Ishikawa (cell line): ENCODE measurements around the gene ST6GALNAC3.

Experiments used
- CEBPB ChIP-seq: IDR thresholded peaks from 2 replicates; pipeline ENCODE4 v1.6.1; 2012
- CREB1 ChIP-seq: IDR thresholded peaks from 2 replicates; pipeline ENCODE4 v1.6.1; 2012; ENCODE audit warnings: low read depth
- EGR1 ChIP-seq: IDR thresholded peaks from 2 replicates; pipeline ENCODE4 v1.6.1; 2012
- EP300 ChIP-seq: IDR thresholded peaks from 2 replicates; pipeline ENCODE4 v1.6.1; 2012; ENCODE audit warnings: borderline replicate concordance
- FOXM1 ChIP-seq: IDR thresholded peaks from 2 replicates; pipeline ENCODE4 v1.6.1; 2012; ENCODE audit warnings: low read depth, borderline replicate concordance
- NFIC ChIP-seq: IDR thresholded peaks from 2 replicates; pipeline ENCODE4 v1.6.1; 2012
- RAD21 ChIP-seq: IDR thresholded peaks from 2 replicates; pipeline ENCODE4 v1.6.1; 2012; ENCODE audit warnings: low read depth
- REST ChIP-seq: IDR thresholded peaks from 2 replicates; pipeline ENCODE4 v1.6.1; 2012; ENCODE audit warnings: low read depth, mild to moderate bottlenecking
- TAF1 ChIP-seq: IDR thresholded peaks from 2 replicates; pipeline ENCODE4 v1.6.1; 2012; ENCODE audit warnings: low read depth, mild to moderate bottlenecking
- TCF12 ChIP-seq: IDR thresholded peaks from 2 replicates; pipeline ENCODE4 v1.6.1; 2012; ENCODE audit warnings: low read depth
- TEAD4 ChIP-seq: IDR thresholded peaks from 2 replicates; pipeline ENCODE4 v1.6.1; 2012
- YY1 ChIP-seq: IDR thresholded peaks from 2 replicates; pipeline ENCODE4 v1.6.1; 2012; ENCODE audit warnings: low read depth
- ZBTB7A ChIP-seq: IDR thresholded peaks from 2 replicates; pipeline ENCODE4 v1.6.1; 2012; ENCODE audit warnings: low read depth
- TF ChIP-seq, protein P1 (sequence below): IDR thresholded peaks from 2 replicates; pipeline ENCODE4 v1.6.1; 2012
- TF ChIP-seq, protein P2 (sequence below): IDR thresholded peaks from 2 replicates; pipeline ENCODE4 v1.6.1; 2012

The ST6GALNAC3 gene

DNA sequence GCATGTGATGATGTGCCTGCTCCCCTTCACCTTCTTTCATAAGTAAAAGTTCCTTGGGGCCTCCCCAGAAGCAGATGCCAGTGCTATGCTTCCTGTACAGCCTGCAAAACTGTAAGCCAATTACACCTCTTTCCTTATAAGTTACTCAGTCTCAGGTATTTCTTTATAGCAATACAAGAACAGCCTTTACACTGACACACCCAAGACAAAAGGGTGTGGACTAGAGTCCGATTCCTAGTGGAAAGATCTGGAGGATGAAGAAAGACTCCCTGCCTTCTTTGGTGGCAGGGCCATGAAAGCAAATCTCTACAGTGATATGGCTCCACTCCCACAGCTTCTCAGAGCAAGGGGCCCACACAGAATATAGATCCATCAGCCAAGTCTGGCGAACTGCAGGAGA lies 583.1 kb downstream of the ST6GALNAC3 start:
- TF ChIP-seq EP300: no peak
- TF ChIP-seq TCF12: no peak
- no peak for TF ChIP-seq CREB1
- no peak for TF ChIP-seq ZBTB7A
- TF ChIP-seq RAD21: no peak
- TF ChIP-seq NFIC: no peak
- no peak for TF ChIP-seq YY1
- no peak for TF ChIP-seq FOXM1
- no peak for TF ChIP-seq REST
- no peak for TF ChIP-seq TAF1
- TF ChIP-seq CEBPB: no peak
- TF ChIP-seq, protein P1, sequence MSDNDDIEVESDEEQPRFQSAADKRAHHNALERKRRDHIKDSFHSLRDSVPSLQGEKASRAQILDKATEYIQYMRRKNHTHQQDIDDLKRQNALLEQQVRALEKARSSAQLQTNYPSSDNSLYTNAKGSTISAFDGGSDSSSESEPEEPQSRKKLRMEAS: no peak
- TF ChIP-seq, protein P2, sequence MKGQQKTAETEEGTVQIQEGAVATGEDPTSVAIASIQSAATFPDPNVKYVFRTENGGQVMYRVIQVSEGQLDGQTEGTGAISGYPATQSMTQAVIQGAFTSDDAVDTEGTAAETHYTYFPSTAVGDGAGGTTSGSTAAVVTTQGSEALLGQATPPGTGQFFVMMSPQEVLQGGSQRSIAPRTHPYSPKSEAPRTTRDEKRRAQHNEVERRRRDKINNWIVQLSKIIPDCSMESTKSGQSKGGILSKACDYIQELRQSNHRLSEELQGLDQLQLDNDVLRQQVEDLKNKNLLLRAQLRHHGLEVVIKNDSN: no peak
- TF ChIP-seq EGR1: no peak
- no peak for TF ChIP-seq TEAD4

- TF ChIP-seq EGR1: no peak
Measured at GRCh38 chr1:76659171-76659940, 584.8 kb downstream of the ST6GALNAC3 start.

DNA sequence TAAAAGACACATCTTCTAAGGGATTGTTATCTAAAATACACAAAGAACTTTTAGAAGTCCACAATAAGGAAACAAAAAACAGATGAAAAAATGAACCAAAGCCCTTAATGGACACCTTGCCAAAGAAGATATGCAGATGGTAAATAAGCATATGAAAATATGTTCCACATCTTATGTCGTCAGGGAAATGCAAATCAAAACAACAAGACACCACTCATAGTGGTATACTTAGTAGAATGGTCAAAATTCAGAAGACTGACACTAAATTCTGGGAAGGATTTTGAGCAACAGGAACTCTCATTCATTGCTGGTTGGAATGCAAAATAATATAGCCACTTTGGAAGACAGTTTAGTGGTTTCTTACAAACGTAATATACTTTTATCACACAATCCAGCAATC lies 587.0 kb downstream of the ST6GALNAC3 start:
- TF ChIP-seq TCF12 (no peak), RAD21 (no peak), TEAD4 (no peak), REST (no peak), YY1 (no peak), FOXM1 (no peak), CEBPB (no peak), CREB1 (no peak), TAF1 (no peak), EP300 (no peak), EGR1 (no peak), ZBTB7A (no peak), NFIC (no peak)
- TF ChIP-seq, protein P2: no peak
- TF ChIP-seq, protein P1: no peak

GRCh38 chr1:76666499-76666898 lies 592.0 kb downstream of the ST6GALNAC3 start:
- TF ChIP-seq NFIC (no peak), TEAD4 (no peak), CREB1 (no peak), TAF1 (no peak)

DNA sequence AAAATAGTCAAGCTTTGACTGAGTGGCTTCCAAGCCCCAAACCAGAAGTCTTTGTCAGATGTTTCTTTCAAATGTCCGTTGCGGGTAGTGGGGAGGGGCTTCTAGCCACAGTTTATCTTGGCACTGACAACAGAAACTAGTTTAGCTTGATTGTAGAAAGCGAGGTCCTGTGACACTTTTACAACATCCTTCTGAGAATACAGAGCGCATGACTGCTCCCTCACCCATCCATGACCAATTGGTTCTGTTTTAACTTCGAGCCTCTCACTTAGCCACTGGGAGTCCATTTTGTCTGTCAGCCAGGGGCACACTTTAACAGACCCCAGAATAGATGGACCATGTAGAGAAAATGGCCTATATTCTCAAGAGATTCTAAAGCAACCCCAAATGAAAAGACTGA lies 593.5 kb downstream of the ST6GALNAC3 start:
- TF ChIP-seq RAD21 (no peak), EGR1 (no peak), CREB1 (no peak), TEAD4 (no peak), TAF1 (no peak), YY1 (no peak), EP300 (no peak), TCF12 (no peak), CEBPB (no peak)
- TF ChIP-seq, protein P1: no peak

DNA sequence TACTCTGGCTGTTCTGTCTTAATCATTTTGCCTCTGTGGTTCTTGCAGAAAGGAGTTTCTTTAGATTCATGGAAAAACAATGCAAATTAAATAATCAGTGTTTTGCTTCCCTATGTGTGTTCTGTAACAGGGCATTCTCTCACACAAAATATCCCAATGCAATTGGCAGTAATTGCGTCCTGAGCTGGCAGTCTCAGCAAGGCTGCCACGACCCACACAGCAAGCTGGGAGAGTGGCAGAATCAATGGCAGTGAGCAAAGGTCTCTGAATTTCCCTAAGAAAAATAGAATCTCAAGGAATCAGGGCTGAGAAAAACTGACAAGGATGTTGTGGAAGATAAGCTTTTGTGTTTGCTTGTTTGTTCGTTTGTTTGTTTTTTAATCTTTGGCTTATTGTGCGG lies 594.6 kb downstream of the ST6GALNAC3 start:
- TF ChIP-seq EP300: no peak
- TF ChIP-seq EGR1: no peak
- TF ChIP-seq REST: no peak
- TF ChIP-seq CEBPB: no peak
- TF ChIP-seq CREB1: no peak
- TF ChIP-seq ZBTB7A: no peak
- no peak for TF ChIP-seq NFIC
- TF ChIP-seq TAF1: no peak
